ENCODE measurements around the gene PGGHG. TPM values are rescaled to one million over a fixed set of nuclear protein-coding genes. Genes with fewer than 3 reads are reported as not detected.
A peak's percentile ranks its signal among the peaks of the same experiment; 100 is the strongest.
"Not testable (repeated sequence)": the region's sequence is repeated elsewhere in the genome, so short reads cannot be mapped to it uniquely, and the experiment has no call there.

Gene PGGHG
- total RNA-seq, 4 donors from 2014 or later, result 8.5 to 35.3 (median 15.5) TPM

- peaks cover 17% of the 10 kb centered on the region for H3K27me3 ChIP-seq
- peak; percentile 39 for ATAC-seq
- TF ChIP-seq CTCF (IDR thresholded peaks at IDR 0.05) (peak in 2 of 4 experiments; percentile 39), POLR2AphosphoS5 (IDR thresholded peaks at IDR 0.05) (peak; percentile 33)
- peak overlapping the region; percentile 96 to 99 (median 97) for H3K27ac ChIP-seq
- not testable (repeated sequence) for H3K9me3 ChIP-seq
- WGBS, 2 donors (ENCODE audit: low coverage in 1 of 2), result 0 to 7% methylated on average over 4 to 8 of the region's 29 CpGs
- peaks cover 0 to 46% (median 5%) of the 10 kb centered on the region in 3 donors for H3K4me1 ChIP-seq
- peaks cover 0 to 13% of the 10 kb centered on the region in 2 donors for H3K36me3 ChIP-seq
- H3K4me3 ChIP-seq, result peak overlapping the region; percentile 79 to 96
Measured at GRCh38 chr11:319121-319887, 30.4 kb downstream of the PGGHG start.

- Histone ChIP-seq H3K36me3 (peaks cover 0 to 13% of the 10 kb centered on the region in 2 donors), H3K27me3 (peaks cover 17% of the 10 kb centered on the region), H3K4me1 (peaks cover 4 to 52% (median 11%) of the 10 kb centered on the region in 3 donors), H3K27ac (peak overlapping the region; percentile 96 to 99 (median 97)), H3K4me3 (peak overlapping the region; percentile 79 to 96)
- ATAC-seq, H3K9me3 ChIP-seq: not testable (repeated sequence)
- WGBS, 2 donors (ENCODE audit: low coverage in 1 of 2), result no CpG with 5 or more reads among the region's 10 CpGs
Measured at GRCh38 chr11:319888-320273, 31.0 kb downstream of the PGGHG start.

- TF ChIP-seq POLR2A (IDR thresholded peaks at IDR 0.05), result no peak
- no peak for TF ChIP-seq EP300 (IDR thresholded peaks at IDR 0.05)
- no peak for TF ChIP-seq POLR2AphosphoS5 (IDR thresholded peaks at IDR 0.05)
- no peak for TF ChIP-seq CTCF (IDR thresholded peaks at IDR 0.05)
- H3K36me3 ChIP-seq, result no peaks in the 10 kb centered on the region
- 51 to 54% methylated on average over 7 to 11 of the region's 11 CpGs for WGBS, 2 donors (ENCODE audit: low coverage in 1 of 2)
- no peak for ATAC-seq
- no peak overlapping the region for H3K4me3 ChIP-seq
- no peaks in the 10 kb centered on the region for H3K9me3 ChIP-seq
- peaks cover 12 to 56% (median 31%) of the 10 kb centered on the region in 3 donors for H3K4me1 ChIP-seq
- no peaks in the 10 kb centered on the region for H3K27me3 ChIP-seq
- H3K27ac ChIP-seq, result peak overlapping the region; percentile 8 to 88 (median 85)
Measured at GRCh38 chr11:324156-324555, 35.2 kb downstream of the PGGHG start.

- not testable (repeated sequence) for ATAC-seq, H3K9me3 ChIP-seq, H3K27me3 ChIP-seq, H3K36me3 ChIP-seq, H3K4me3 ChIP-seq
- 33 to 39% methylated on average over 14 to 18 of the region's 34 CpGs for WGBS, 2 donors (ENCODE audit: low coverage in 1 of 2)
- Histone ChIP-seq H3K4me1 (peaks cover 12 to 56% (median 31%) of the 10 kb centered on the region in 3 donors), H3K27ac (peak overlapping the region; percentile 85 to 88 (median 86))
- peak; percentile 33 for TF ChIP-seq POLR2AphosphoS5 (IDR thresholded peaks at IDR 0.05)
Measured at GRCh38 chr11:324593-325517, 35.9 kb downstream of the PGGHG start.

GRCh38 chr11:325796-326591 lies 37.1 kb downstream of the PGGHG start:
- H3K4me1 ChIP-seq, result peaks cover 12 to 56% (median 31%) of the 10 kb centered on the region in 3 donors
- no peak for TF ChIP-seq EP300 (IDR thresholded peaks at IDR 0.05)
- no peak for TF ChIP-seq CTCF (IDR thresholded peaks at IDR 0.05)
- TF ChIP-seq POLR2A (IDR thresholded peaks at IDR 0.05), result no peak
- TF ChIP-seq POLR2AphosphoS5 (IDR thresholded peaks at IDR 0.05), result no peak

More at GRCh38 chr11:325796-326591, 37.1 kb downstream of the PGGHG start:
- peak overlapping the region; percentile 39 to 88 (median 85) for H3K27ac ChIP-seq
- no peaks in the 10 kb centered on the region for H3K9me3 ChIP-seq
- no peaks in the 10 kb centered on the region for H3K36me3 ChIP-seq
- 72 to 79% methylated on average over 12 to 30 of the region's 30 CpGs for WGBS, 2 donors (ENCODE audit: low coverage in 1 of 2)
- H3K27me3 ChIP-seq, result no peaks in the 10 kb centered on the region
- no peak for ATAC-seq
- H3K4me3 ChIP-seq, result no peak overlapping the region
